H7 (cell line): ENCODE results near the gene SPEF1. TPM values are rescaled to one million over a fixed set of nuclear protein-coding genes. Genes with fewer than 3 reads are reported as not detected.

Experiments used
- DNase-seq: peaks from one replicate; pipeline ENCODE4 v3.0.0; 2012
- H3K27me3 ChIP-seq: 2 replicates; pipeline ENCODE4 v1.6.0; 2011; ENCODE audit warnings: mild to moderate bottlenecking, low read length; ENCODE audit not compliant: control insufficient read depth, insufficient read depth
- H3K36me3 ChIP-seq: replicated peaks from 2 replicates; pipeline ENCODE4 v1.5.1; 2011; ENCODE audit warnings: low read length; ENCODE audit not compliant: control insufficient read depth, insufficient read depth
- H3K4me3 ChIP-seq: 2 replicates; pipeline ENCODE4 v1.5.1; 2011; ENCODE audit warnings: low read depth, mild to moderate bottlenecking, control low read depth, low read length, moderate library complexity; ENCODE audit not compliant: insufficient read depth
- total RNA-seq: library from RNA; depleted of rRNA; stranded (reverse); fragments of >200 nt; shearing (Covaris generic); gene quantifications from 2 replicates; pipeline ENCODE4 v1.2.3, GENCODE V29; 2014

Gene SPEF1
- total RNA-seq, 1 experiment from 2014 or later, result 0.94 TPM

DNA sequence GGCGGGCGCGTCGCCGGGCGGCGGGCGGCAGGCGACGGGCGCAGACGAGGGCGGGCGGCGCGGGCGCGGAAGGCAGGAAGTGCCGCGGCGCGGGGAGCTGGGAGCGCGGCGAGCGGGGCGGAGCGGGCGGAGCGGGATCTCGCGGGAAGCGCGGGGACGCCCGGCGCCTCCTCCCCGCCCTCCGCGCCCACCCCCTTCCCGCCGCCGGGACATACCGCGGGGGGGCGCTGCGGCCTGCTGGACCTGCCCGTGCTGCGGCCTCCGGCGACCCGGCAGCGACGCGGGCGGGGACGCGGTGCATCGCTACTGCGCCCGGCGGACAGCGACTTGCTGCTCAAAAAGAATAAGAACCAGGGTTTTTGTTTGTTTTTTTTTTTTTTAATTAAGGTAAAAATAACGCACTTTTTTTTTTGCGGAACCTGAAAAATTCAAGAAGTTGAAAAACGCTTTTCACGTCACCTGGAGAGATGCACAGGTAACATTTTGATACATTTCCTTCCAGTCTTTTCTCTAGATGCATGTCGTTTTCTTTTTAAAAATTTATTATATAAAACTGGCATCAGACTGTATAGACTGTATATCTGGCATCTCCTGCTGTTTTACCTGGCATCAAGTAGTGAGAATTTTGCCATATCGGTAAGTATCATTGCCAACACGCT, 5.5 kb upstream of the SPEF1 start, which contains the start of gene CENPB:
Gene CENPB, minus strand, starts transcription at position 76 of the 659 bp plus-strand sequence. CDS start 257 bp downstream, outside the sequence.
- Histone ChIP-seq H3K4me3 (peak within 1 kb of the TSS; percentile 74), H3K27me3 (peaks cover 15% of the 10 kb centered on the region), H3K36me3 (no peaks in the 10 kb centered on the region)
- DNase-seq, result peak; percentile 99

DNA sequence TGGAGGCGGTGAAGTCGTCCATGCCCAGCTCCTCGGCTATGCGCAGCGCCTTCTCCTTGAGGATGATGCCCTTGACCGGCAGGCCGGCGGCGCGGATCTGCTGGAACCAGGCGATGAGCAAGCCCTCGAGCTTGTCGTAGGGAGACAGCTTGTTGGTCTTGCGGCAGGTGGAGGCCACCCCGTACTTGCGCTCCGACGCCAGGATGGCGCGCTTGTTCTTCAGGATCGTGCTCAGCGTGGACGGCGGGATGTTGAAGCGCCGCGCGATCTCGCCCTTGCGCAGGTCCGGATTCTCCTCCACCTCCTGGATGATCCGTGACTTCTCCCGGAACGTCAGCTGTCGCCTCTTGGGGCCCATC, 4.9 kb upstream of the SPEF1 start:
- H3K36me3 ChIP-seq, result no peaks in the 10 kb centered on the region
- peak; percentile 78 for DNase-seq
- peak overlapping the region; percentile 74 for H3K4me3 ChIP-seq
- H3K27me3 ChIP-seq, result peaks cover 15% of the 10 kb centered on the region

DNA sequence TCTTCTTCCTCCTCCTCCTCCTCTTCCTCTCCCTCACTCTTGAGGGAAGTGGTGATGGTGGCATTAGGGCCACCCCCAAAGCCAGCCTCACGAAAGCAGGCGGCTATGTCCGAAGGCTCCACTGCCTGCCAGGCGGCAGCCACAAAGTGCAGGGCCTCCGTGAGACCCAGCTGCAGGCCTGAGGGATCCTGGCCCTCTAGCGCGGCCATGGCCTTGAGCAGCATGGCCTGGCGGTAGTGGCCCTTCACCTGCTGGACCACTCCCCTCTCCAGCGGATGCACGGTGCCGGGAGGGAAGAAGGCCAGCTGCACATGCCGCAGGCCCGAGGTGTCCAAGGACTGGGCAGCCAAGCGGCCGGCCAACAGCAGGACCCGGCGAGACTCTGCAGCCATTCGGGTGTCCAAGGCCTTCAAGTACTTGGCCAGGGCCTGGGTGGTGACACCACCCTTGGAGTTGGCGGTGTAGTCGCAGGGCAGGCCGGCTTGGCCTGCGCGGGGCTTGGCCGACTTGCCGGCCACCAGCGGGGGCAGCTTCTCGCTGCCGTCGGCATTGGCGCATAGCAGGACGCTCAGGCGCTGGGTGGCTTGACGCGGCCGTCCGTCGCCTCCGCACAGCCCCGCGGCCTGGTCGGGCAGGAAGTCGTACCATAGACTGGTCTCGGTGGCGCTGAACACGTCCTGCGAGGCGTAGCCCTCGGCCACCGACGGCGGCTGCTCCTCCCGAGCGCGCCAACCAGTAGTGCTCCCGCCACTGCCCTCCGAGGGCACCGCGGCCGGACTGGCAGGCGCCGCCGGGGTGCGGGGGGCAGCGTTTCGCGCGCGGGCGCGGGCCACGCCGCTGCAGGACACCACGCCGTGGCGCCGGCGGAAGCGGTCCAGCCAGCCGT, 4.2 kb upstream of the SPEF1 start:
- peak overlapping the region; percentile 74 for H3K4me3 ChIP-seq
- DNase-seq, result no peak
- H3K36me3 ChIP-seq, result no peaks in the 10 kb centered on the region
- H3K27me3 ChIP-seq, result peaks cover 19% of the 10 kb centered on the region

DNA sequence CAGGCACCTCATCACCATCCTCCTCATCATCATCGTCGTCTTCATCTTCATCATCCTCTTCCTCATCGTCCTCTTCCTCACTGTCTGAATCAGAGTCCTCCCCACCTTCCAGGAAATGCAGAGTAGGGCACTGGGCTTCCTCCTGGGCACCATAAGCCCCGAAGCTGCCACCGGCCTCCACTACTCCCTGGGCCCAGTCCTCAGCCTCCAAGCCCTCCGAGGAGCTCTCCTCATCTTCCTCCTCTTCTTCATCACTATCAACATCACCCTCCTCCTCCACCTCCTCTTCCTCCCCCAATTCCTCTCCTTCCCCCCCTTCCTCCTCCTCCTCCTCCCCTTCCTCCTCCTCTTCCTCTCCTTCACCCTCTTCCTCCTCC, 3.6 kb upstream of the SPEF1 start:
- Histone ChIP-seq H3K36me3 (no peaks in the 10 kb centered on the region), H3K27me3 (peaks cover 21% of the 10 kb centered on the region), H3K4me3 (no peak overlapping the region)
- DNase-seq, result peak; percentile 27

DNA sequence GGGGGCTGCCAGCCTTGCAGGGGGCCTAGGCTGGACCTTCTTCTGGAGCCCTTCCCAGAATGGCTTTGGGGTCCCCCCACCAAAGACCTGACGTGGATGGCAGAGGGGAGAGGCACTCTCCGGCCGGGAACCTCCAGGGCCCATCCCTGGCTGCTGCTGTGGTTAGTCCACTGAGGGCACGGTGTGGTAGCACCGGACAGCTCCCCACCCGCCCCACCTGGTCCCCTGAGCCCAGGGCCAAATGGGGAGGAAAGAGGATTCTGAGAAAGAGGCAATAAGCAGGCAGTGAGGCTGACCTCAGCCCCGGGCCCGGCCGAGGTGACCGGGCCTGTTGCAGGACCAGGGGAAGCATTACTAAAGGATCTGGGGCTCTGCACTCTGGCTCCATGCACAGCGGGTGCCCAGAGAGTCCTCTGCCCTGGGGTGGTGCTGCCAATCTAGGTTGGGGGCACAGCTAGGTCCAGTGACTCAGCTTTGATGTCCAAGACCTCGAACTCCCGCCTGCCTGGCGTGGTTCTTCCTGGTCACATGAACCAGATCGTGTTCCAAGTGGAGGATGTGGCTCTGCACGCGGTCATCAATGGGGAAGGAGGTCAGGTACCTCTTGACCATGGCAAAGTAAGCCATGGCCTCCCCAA, 3.1 kb upstream of the SPEF1 start:
- no peaks in the 10 kb centered on the region for H3K36me3 ChIP-seq
- peaks cover 26% of the 10 kb centered on the region for H3K27me3 ChIP-seq
- peak; percentile 55 for DNase-seq
- no peak overlapping the region for H3K4me3 ChIP-seq

DNA sequence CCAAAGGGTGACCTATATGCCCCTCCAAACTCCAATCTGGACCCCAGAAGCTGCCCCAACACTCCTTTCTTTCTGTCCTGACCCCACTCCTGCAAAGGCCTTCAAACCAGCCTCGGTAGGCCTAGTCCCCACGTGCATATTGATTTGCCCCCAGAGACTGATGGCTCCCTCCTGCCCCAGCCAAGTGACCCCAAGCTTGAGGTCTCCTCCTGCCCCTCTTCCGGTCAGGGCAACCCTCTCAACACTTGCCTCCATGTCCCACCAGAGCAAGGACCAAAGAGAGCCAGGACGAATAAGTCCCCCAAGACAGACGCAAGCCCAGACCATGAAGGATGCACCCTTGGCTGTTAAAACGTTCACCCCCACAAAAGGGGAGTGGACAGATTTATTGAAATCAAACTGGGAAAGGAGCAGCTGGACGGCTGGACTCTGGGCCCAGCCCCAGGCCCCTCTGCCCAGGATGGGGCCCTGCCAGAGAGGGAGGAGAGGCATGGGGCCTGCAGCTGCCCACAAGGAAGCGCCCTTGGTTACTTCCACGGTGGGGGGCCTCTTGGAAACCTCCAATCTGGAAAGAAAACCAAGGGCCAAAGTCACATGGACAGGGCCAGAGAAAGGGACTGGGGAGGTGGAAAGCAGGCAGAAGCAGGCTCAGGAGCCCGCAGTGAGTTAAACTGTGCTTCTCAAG, 2.4 kb upstream of the SPEF1 start:
- DNase-seq, result peak; percentile 46
- Histone ChIP-seq H3K4me3 (no peak overlapping the region), H3K27me3 (peaks cover 33% of the 10 kb centered on the region), H3K36me3 (no peaks in the 10 kb centered on the region)

DNA sequence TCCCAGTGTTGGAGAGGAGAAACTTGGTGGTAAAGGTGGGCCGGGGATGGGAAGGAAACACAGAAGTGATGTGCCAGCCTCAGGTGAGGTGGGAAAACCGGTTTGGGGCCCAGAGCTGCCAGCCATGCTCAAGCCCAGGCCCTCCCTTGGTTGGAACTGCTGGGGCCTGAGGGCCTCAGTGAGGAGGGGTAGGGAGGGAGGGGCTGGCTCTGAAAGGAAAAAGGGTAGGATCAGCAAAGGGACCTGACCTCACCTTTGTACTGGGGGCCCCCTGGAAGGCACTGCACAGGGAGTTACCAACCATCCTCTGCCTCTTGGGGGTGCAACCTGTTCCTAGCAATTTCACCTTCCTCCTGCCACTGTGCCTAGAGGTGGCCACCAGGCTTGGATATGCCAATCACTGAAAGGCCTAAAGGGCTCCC, 1.8 kb upstream of the SPEF1 start:
- Histone ChIP-seq H3K36me3 (no peaks in the 10 kb centered on the region), H3K27me3 (peaks cover 36% of the 10 kb centered on the region), H3K4me3 (no peak overlapping the region)
- no peak for DNase-seq

DNA sequence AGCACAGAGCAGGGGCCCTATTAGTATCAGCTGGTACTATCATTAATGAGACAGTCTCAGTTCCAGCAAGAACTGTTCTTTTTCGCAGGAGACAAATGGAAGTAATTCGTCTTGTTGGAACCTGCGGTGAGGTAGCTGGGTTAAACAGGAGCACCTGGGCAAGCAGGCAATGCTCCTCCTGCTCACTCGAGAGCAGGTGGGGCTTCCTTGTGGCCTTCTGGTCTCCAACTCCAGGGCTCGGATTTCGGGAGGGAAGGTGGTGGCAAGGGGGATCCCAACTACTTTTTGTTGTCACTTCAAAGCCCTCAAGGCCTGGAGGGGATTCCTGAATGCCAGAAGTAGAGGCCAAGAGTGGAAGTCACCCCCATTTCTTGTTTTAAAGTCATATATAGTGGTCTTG, 1.3 kb upstream of the SPEF1 start:
- peaks cover 37% of the 10 kb centered on the region for H3K27me3 ChIP-seq
- H3K4me3 ChIP-seq, result no peak overlapping the region
- no peaks in the 10 kb centered on the region for H3K36me3 ChIP-seq
- DNase-seq, result peak; percentile 18

DNA sequence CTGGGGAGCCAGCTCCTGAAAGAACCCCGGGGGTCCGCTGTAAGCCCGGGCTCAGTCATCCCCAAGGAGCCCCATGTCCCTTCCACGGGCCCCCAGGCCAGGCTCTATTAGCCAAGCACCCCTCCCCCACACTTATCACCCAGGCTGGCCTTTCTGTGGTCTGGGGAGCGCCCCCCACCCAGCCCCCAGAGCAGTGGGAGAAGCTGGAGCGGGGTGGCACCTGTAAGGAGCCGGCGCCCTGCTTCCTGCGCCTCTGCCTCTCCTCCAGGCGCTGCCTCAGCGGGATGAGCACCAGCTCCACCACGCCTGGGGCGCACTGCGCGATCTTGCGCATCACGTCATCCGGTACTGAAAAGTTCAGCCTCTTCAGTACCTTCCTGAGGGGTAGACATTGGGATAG, 2.3 kb downstream of the SPEF1 start:
- Histone ChIP-seq H3K4me3 (peak overlapping the region; percentile 57; the same call in 1 of the 2 replicates), H3K27me3 (peaks cover 45% of the 10 kb centered on the region), H3K36me3 (no peaks in the 10 kb centered on the region)
- DNase-seq, result no peak

DNA sequence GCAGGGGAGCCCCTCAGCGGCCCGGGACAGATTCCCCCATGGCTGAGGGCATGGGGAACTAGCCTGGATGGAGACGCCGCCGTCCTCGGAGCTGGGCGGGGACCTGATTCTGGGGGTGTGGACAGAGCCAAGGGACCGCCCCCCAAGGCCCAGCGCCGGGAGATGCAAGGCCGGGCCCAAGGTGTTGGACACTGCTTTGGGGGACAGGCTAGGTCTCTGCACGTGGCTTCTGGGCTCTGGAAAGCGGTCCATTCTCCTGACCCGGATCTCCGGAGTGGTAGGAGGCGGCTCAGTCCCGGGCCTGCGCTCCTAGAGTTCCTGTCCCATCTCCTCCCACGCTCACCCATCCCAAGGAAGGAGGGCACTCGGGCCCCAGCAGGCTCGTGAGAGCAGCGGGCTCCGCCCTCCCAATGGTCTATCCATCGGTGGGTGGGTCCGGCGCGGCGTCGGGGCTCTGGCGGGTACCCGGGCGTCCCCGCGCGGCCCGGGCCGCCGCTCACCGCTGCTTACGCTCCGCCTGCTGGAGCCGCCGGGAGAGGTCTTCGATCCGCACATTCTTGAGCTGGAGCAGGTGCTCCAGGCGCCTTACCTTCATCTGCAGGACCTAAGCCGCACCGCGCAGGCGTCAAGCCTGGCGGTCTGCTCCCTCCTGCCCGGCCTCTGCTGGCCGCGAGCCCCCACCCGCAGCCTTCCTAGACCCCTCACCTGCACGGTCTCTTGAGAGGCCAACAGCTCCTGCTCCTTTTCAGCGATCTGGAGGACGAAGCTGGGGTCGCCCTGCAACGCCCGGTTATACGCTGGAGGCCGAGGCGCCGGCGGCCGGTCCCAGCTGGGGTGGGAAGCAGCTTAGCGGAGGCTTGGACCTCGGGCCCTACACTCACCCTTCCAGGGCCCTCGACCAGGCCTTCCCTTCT, 3.3 kb downstream of the SPEF1 start:
- H3K36me3 ChIP-seq, result no peaks in the 10 kb centered on the region
- DNase-seq, result peak; percentile 95
- peak overlapping the region; percentile 57 for H3K4me3 ChIP-seq
- H3K27me3 ChIP-seq, result peaks cover 45% of the 10 kb centered on the region

DNA sequence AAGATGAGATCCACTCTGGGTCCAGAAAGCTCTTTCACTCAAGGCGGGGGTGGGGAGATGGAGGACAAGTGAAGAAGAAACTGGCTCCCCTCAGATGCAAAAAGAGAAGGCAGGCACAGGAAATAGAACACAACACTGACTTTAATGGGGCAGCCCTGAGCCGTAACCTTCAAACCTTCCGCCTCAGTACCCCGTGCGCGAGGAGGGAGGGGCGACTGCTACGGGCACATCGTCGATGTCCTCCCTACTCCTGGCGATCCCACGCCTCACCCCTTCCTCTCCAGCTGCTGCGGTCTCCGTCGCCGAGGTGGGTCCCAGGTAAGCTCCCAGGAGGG, 3.9 kb downstream of the SPEF1 start:
- no peaks in the 10 kb centered on the region for H3K36me3 ChIP-seq
- peak overlapping the region; percentile 57 for H3K4me3 ChIP-seq
- H3K27me3 ChIP-seq, result peaks cover 45% of the 10 kb centered on the region
- no peak for DNase-seq

DNA sequence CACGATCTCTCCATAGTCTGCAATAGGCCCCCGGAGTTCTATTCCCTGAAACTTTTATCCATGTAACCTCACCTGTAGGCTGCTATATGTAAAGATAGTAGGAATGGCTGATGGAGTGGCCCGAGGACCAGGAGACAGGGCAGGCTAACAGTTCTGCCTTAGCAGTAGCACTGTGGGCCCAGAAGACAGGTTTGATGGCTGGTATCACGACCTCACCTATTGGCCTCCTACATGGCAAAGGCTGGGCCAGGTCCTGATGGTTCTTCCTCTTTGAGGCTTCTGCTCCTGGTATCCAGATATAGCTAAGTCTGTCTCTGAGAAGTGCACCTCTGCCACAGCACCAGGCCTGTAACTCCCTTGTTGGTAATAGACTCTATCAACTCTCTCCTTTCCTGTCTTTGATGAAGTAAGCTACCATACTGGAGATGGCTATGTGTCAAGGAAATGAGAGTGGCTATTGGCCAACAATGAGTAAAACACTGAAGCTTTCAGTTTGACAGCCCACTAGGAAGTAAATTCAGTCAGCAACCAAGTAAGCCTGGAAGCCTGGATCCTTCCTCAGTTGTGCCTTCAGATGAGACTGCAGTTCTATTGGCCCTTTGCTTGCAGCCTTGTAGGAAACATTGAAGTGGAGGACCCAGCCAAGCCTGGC, 5.7 kb downstream of the SPEF1 start:
- H3K36me3 ChIP-seq, result no peaks in the 10 kb centered on the region
- H3K4me3 ChIP-seq, result no peak overlapping the region
- no peak for DNase-seq
- H3K27me3 ChIP-seq, result peaks cover 42% of the 10 kb centered on the region

DNA sequence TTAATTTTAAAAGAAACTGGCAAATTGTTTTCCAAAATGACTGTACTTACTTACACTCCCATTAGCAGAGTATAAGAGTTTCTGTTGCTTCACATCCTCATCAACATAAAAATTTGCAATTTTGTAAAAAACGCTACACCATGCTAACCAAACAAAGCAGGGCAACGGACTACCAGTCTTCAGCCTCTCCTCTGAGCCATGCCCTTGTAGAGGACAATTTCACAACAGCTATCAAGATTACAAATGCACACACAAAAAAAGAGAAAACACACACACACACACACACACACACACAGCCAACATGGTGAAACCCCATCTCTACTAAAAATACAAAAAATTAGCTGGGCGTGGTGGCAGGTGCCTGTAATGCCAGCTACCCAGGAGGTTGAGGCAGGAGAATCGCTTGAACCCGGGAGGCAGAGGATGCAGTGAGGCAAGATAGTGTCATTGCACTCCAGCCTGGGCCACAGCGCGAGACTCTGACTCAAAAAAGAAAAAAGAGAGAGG, 9.6 kb downstream of the SPEF1 start:
- Histone ChIP-seq H3K27me3 (peaks cover 11% of the 10 kb centered on the region), H3K4me3 (no peak overlapping the region), H3K36me3 (no peaks in the 10 kb centered on the region)
- no peak for DNase-seq
